ENCODE measurements around the gene HOOK1.
"Not testable (repeated sequence)": the region's sequence is repeated elsewhere in the genome, so short reads cannot be mapped to it uniquely, and the experiment has no call there.

The HOOK1 gene

GRCh38 chr1:59852117-59852516, 37.4 kb downstream of the HOOK1 start:
- H3K4me3 ChIP-seq (ENCODE audit: insufficient read depth in 1 of 2, low read depth in 1 of 2, low read length in 2 of 2) = no peak overlapping the region
- no peak overlapping the region for H2BK120ac ChIP-seq (ENCODE audit: low read depth, low read length)
- 91% methylated on average over 1 of the region's 1 CpG for WGBS
- H3K27ac ChIP-seq (ENCODE audit: low read length, poor library complexity, severe bottlenecking) = no peak overlapping the region
- H3K23ac ChIP-seq (ENCODE audit: low read length in 2 of 2) = no peak overlapping the region
- peaks cover 3% of the 10 kb centered on the region for H3K9me3 ChIP-seq (ENCODE audit: control insufficient read depth, low read length)
- no peak overlapping the region for H2AFZ ChIP-seq (ENCODE audit: low read depth, low read length)
- H3K4me1 ChIP-seq (ENCODE audit: control insufficient read depth, insufficient read depth, low read depth, low read length) = no peaks in the 10 kb centered on the region
- no peaks in the 10 kb centered on the region for H3K27me3 ChIP-seq (ENCODE audit: control insufficient read depth in 1 of 2, insufficient read depth in 1 of 2, low read length in 2 of 2)
- H2BK12ac ChIP-seq (ENCODE audit: low read length in 2 of 2) = no peak overlapping the region
- no peak overlapping the region for H3K14ac ChIP-seq (ENCODE audit: low read length in 2 of 2)
- H3K9ac ChIP-seq (ENCODE audit: low read length) = no peak overlapping the region
- no peak overlapping the region for H3K4ac ChIP-seq (ENCODE audit: low read depth in 1 of 2, low read length in 2 of 2)
- no peak overlapping the region for H2BK5ac ChIP-seq (ENCODE audit: low read depth, low read length, poor library complexity, severe bottlenecking)
- no peak overlapping the region for H2BK15ac ChIP-seq (ENCODE audit: low read depth, poor library complexity, severe bottlenecking)
- no peak overlapping the region for H3K4me2 ChIP-seq (ENCODE audit: low read length, poor library complexity, severe bottlenecking)
- H2AK5ac ChIP-seq (ENCODE audit: low read length, severe bottlenecking) = no peak overlapping the region
- H3K79me1 ChIP-seq (replicated peaks; ENCODE audit: low read length, poor library complexity, severe bottlenecking) = peaks cover 2% of the 10 kb centered on the region
- no peaks in the 10 kb centered on the region for H3K36me3 ChIP-seq (ENCODE audit: control insufficient read depth in 1 of 2, insufficient read depth in 2 of 2, low read depth in 1 of 2, low read length in 2 of 2)
- no peak overlapping the region for H4K8ac ChIP-seq (ENCODE audit: low read length)
- DNase-seq = no peak
- no peak overlapping the region for H3K18ac ChIP-seq (ENCODE audit: low read depth in 1 of 2, low read length in 2 of 2)
- no peak overlapping the region for H4K91ac ChIP-seq (ENCODE audit: low read length)

- not testable (repeated sequence) for H2BK5ac ChIP-seq (ENCODE audit: low read depth, low read length, poor library complexity, severe bottlenecking); H3K79me1 ChIP-seq (replicated peaks; ENCODE audit: low read length, poor library complexity, severe bottlenecking); H2AK5ac ChIP-seq (ENCODE audit: low read length, severe bottlenecking)
Observed at GRCh38 chr1:59855297-59855696, 40.5 kb downstream of the HOOK1 start.

GRCh38 chr1:59856725-59857338, 42.1 kb downstream of the HOOK1 start:
- DNase-seq = no peak

More at GRCh38 chr1:59855297-59855696, 40.5 kb downstream of the HOOK1 start:
- DNase-seq; H3K18ac ChIP-seq (ENCODE audit: low read depth in 1 of 2, low read length in 2 of 2); H3K9ac ChIP-seq (ENCODE audit: low read length); H3K4ac ChIP-seq (ENCODE audit: low read depth in 1 of 2, low read length in 2 of 2); H2BK12ac ChIP-seq (ENCODE audit: low read length in 2 of 2); H3K27ac ChIP-seq (ENCODE audit: low read length, poor library complexity, severe bottlenecking); H3K23ac ChIP-seq (ENCODE audit: low read length in 2 of 2); H3K14ac ChIP-seq (ENCODE audit: low read length in 2 of 2); H4K8ac ChIP-seq (ENCODE audit: low read length); H3K27me3 ChIP-seq (ENCODE audit: control insufficient read depth in 1 of 2, insufficient read depth in 1 of 2, low read length in 2 of 2); H2BK15ac ChIP-seq (ENCODE audit: low read depth, poor library complexity, severe bottlenecking); H3K4me2 ChIP-seq (ENCODE audit: low read length, poor library complexity, severe bottlenecking); H3K4me1 ChIP-seq (ENCODE audit: control insufficient read depth, insufficient read depth, low read depth, low read length); H3K9me3 ChIP-seq (ENCODE audit: control insufficient read depth, low read length); H3K36me3 ChIP-seq (ENCODE audit: control insufficient read depth in 1 of 2, insufficient read depth in 2 of 2, low read depth in 1 of 2, low read length in 2 of 2); H4K91ac ChIP-seq (ENCODE audit: low read length); H3K4me3 ChIP-seq (ENCODE audit: insufficient read depth in 1 of 2, low read depth in 1 of 2, low read length in 2 of 2); H2AFZ ChIP-seq (ENCODE audit: low read depth, low read length); H2BK120ac ChIP-seq (ENCODE audit: low read depth, low read length): not testable (repeated sequence)
- no CpG with 5 or more reads among the region's 1 CpG for WGBS

GRCh38 chr1:59857679-59858354, 43.1 kb downstream of the HOOK1 start:
- H2BK12ac ChIP-seq (ENCODE audit: low read length in 2 of 2) = no peak overlapping the region
- H3K4ac ChIP-seq (ENCODE audit: low read depth in 1 of 2, low read length in 2 of 2) = no peak overlapping the region
- no peak overlapping the region for H4K91ac ChIP-seq (ENCODE audit: low read length)
- H2BK120ac ChIP-seq (ENCODE audit: low read depth, low read length) = no peak overlapping the region
- H2AFZ ChIP-seq (ENCODE audit: low read depth, low read length) = no peak overlapping the region
- H3K4me2 ChIP-seq (ENCODE audit: low read length, poor library complexity, severe bottlenecking) = no peak overlapping the region
- no peak overlapping the region for H2BK15ac ChIP-seq (ENCODE audit: low read depth, poor library complexity, severe bottlenecking)
- H3K36me3 ChIP-seq (ENCODE audit: control insufficient read depth in 1 of 2, insufficient read depth in 2 of 2, low read depth in 1 of 2, low read length in 2 of 2) = peaks cover 0 to 6% of the 10 kb centered on the region in 2 experiments
- no peaks in the 10 kb centered on the region for H3K4me1 ChIP-seq (ENCODE audit: control insufficient read depth, insufficient read depth, low read depth, low read length)
- H3K23ac ChIP-seq (ENCODE audit: low read length in 2 of 2) = no peak overlapping the region
- 81% methylated on average over 5 of the region's 5 CpGs for WGBS
- no peak overlapping the region for H3K9ac ChIP-seq (ENCODE audit: low read length)
- H3K9me3 ChIP-seq (ENCODE audit: control insufficient read depth, low read length) = peaks cover 3% of the 10 kb centered on the region
- H2BK5ac ChIP-seq (ENCODE audit: low read depth, low read length, poor library complexity, severe bottlenecking) = no peak overlapping the region
- H4K8ac ChIP-seq (ENCODE audit: low read length) = no peak overlapping the region
- no peak overlapping the region for H2AK5ac ChIP-seq (ENCODE audit: low read length, severe bottlenecking)
- H3K4me3 ChIP-seq (ENCODE audit: insufficient read depth in 1 of 2, low read depth in 1 of 2, low read length in 2 of 2) = no peak overlapping the region
- no peak overlapping the region for H3K14ac ChIP-seq (ENCODE audit: low read length in 2 of 2)
- H3K27ac ChIP-seq (ENCODE audit: low read length, poor library complexity, severe bottlenecking) = no peak overlapping the region
- DNase-seq = no peak
- no peak overlapping the region for H3K18ac ChIP-seq (ENCODE audit: low read depth in 1 of 2, low read length in 2 of 2)
- no peaks in the 10 kb centered on the region for H3K27me3 ChIP-seq (ENCODE audit: control insufficient read depth in 1 of 2, insufficient read depth in 1 of 2, low read length in 2 of 2)
- peaks cover 2% of the 10 kb centered on the region for H3K79me1 ChIP-seq (replicated peaks; ENCODE audit: low read length, poor library complexity, severe bottlenecking)

More at GRCh38 chr1:59856725-59857338, 42.1 kb downstream of the HOOK1 start:
- Histone ChIP-seq H2BK12ac (ENCODE audit: low read length in 2 of 2) (no peak overlapping the region), H2AFZ (ENCODE audit: low read depth, low read length) (no peak overlapping the region), H4K8ac (ENCODE audit: low read length) (no peak overlapping the region), H3K4me2 (ENCODE audit: low read length, poor library complexity, severe bottlenecking) (no peak overlapping the region), H3K4me3 (ENCODE audit: insufficient read depth in 1 of 2, low read depth in 1 of 2, low read length in 2 of 2) (no peak overlapping the region), H3K18ac (ENCODE audit: low read depth in 1 of 2, low read length in 2 of 2) (no peak overlapping the region), H2BK5ac (ENCODE audit: low read depth, low read length, poor library complexity, severe bottlenecking) (no peak overlapping the region), H3K79me1 (replicated peaks; ENCODE audit: low read length, poor library complexity, severe bottlenecking) (peaks cover 2% of the 10 kb centered on the region), H3K36me3 (ENCODE audit: control insufficient read depth in 1 of 2, insufficient read depth in 2 of 2, low read depth in 1 of 2, low read length in 2 of 2) (peaks cover 0 to 6% of the 10 kb centered on the region in 2 experiments), H3K9me3 (ENCODE audit: control insufficient read depth, low read length) (peaks cover 3% of the 10 kb centered on the region), H3K4me1 (ENCODE audit: control insufficient read depth, insufficient read depth, low read depth, low read length) (no peaks in the 10 kb centered on the region), H4K91ac (ENCODE audit: low read length) (no peak overlapping the region), H3K27ac (ENCODE audit: low read length, poor library complexity, severe bottlenecking) (no peak overlapping the region), H3K9ac (ENCODE audit: low read length) (no peak overlapping the region), H3K27me3 (ENCODE audit: control insufficient read depth in 1 of 2, insufficient read depth in 1 of 2, low read length in 2 of 2) (no peaks in the 10 kb centered on the region), H3K23ac (ENCODE audit: low read length in 2 of 2) (no peak overlapping the region), H3K4ac (ENCODE audit: low read depth in 1 of 2, low read length in 2 of 2) (no peak overlapping the region), H3K14ac (ENCODE audit: low read length in 2 of 2) (no peak overlapping the region), H2BK15ac (ENCODE audit: low read depth, poor library complexity, severe bottlenecking) (no peak overlapping the region), H2BK120ac (ENCODE audit: low read depth, low read length) (no peak overlapping the region), H2AK5ac (ENCODE audit: low read length, severe bottlenecking) (no peak overlapping the region)
- WGBS = 91% methylated on average over 4 of the region's 4 CpGs
